Activated CD8-positive, alpha-beta T cell treated with anti-CD3 and anti-CD28 coated beads, Interleukin-2, amount 10 ng/mL, durations not matched to agents 7 days and 5 days (primary cell): ENCODE data around the gene SIRT5. TPM values are rescaled to one million over a fixed set of nuclear protein-coding genes. Genes with fewer than 3 reads are reported as not detected.

Experiments
- ATAC-seq: fragments of 150-1000 bp; cut with Tn5 transposase; one replicate; pipeline ENCODE4 v1.10.0; 2021; ENCODE audit warnings: moderate library complexity
- CTCF ChIA-PET: fragments of 350-600 bp; sonication (Branson Sonifier 250); formaldehyde crosslinking; loops from one replicate; lab custom pipeline; 2021; ENCODE audit warnings: antibody characterized with exemption; lab: Charles Lee
- POLR2A ChIA-PET: fragments of 350-600 bp; sonication (Branson Sonifier 250); formaldehyde crosslinking; loops from one replicate; lab custom pipeline; 2021; ENCODE audit warnings: antibody characterized with exemption; lab: Charles Lee
- DNase-seq: peaks from one replicate; pipeline ENCODE4 v3.0.0-alpha.2; 2020
- H3K27ac Mint-ChIP-seq: one replicate; pipeline ENCODE4 v1.8.0; 2021; ENCODE audit warnings: mild to moderate bottlenecking, mixed read lengths
- H3K27me3 Mint-ChIP-seq: one replicate; pipeline ENCODE4 v1.8.0; 2021; ENCODE audit warnings: low read depth, mixed read lengths
- H3K36me3 Mint-ChIP-seq: one replicate; pipeline ENCODE4 v1.8.0; 2021; ENCODE audit warnings: low read depth, mixed read lengths
- H3K4me1 Mint-ChIP-seq: one replicate; pipeline ENCODE4 v1.8.0; 2021; ENCODE audit warnings: low read depth, mixed read lengths
- H3K4me3 Mint-ChIP-seq: one replicate; pipeline ENCODE4 v1.8.0; 2021; ENCODE audit warnings: mild to moderate bottlenecking, mixed read lengths
- H3K9me3 Mint-ChIP-seq: one replicate; pipeline ENCODE4 v1.8.0; 2022; ENCODE audit warnings: mixed read lengths; ENCODE audit not compliant: insufficient read depth
- total RNA-seq, 2 experiments: library from RNA; stranded (reverse); gene quantifications; one replicate each; pipeline ENCODE4 v1.2.3, GENCODE V29; 2021

The SIRT5 gene
- total RNA-seq, 2 experiments from 2014 or later = 9.2 to 12.1 TPM

DNA sequence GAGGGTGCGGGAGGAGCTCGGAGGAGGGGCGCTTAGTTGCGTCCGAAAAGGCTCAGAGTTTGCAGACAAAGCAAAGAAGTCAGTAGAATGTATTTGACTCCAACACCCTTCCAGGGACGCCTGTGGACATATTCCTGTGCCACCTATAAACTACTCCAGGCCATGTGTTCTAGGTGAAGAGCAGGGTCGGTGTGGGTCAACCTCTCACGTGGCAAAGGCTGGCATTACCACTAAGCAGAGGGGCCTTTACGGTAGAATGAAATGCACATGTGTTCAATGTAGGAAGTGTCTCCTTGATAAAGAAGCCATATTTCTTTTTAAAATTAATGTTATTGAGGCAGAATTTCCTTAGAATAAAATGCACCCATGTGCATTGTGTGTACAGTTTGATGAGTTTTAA, 15.4 kb downstream of the SIRT5 start:
- ChIA-PET POLR2A (no interaction called here), CTCF (interaction anchor here (2.4 kb wide), 1 partner anchor 15 kb away, joined by 12 read pairs; the partner anchor contains the start of gene SIRT5)
- Mint-ChIP-seq H3K9me3 (no peaks in the 10 kb centered on the region), H3K4me1 (no peaks in the 10 kb centered on the region), H3K27me3 (no peaks in the 10 kb centered on the region), H3K4me3 (no peak overlapping the region), H3K27ac (no peak overlapping the region), H3K36me3 (peaks cover 14% of the 10 kb centered on the region)
- no peak for ATAC-seq
- DNase-seq = no peak

DNA sequence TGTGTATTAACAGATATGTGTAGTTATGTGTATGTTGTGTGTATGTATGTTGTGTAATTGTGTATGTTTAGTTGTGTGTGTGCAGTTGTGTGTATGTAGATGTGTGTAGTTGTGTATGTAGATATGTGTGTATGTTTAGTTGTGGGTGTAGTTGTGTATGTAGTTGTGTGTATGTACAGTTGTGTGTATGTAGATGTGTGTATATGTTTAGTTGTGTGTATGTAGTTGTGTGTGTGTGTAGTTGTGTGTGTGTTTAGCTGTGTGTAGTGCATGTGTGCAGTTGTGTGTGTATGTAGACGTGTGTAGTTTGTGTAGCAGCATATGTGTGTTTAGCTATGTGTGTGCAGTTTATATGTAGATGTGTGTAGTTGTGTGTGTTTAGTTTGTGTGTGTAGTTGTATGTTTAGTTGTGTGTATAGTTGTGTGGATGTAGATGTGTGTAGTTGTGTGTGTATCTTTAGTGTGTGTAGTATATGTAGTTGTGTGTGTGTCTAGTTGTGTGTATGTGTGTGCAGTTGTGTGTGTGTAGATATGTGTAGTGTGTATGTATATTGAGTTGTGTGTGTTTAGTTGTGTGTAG, 16.3 kb downstream of the SIRT5 start:
- ChIA-PET CTCF (interaction anchor here (0.8 kb wide), 1 partner anchor 15 kb away, joined by 4 read pairs; no protein-coding TSS in a partner anchor), POLR2A (no interaction called here)
- Mint-ChIP-seq H3K4me1 (no peaks in the 10 kb centered on the region), H3K4me3 (no peak overlapping the region), H3K9me3 (no peaks in the 10 kb centered on the region), H3K36me3 (peaks cover 10% of the 10 kb centered on the region), H3K27ac (no peak overlapping the region), H3K27me3 (no peaks in the 10 kb centered on the region)
- no peak for ATAC-seq
- DNase-seq = no peak

DNA sequence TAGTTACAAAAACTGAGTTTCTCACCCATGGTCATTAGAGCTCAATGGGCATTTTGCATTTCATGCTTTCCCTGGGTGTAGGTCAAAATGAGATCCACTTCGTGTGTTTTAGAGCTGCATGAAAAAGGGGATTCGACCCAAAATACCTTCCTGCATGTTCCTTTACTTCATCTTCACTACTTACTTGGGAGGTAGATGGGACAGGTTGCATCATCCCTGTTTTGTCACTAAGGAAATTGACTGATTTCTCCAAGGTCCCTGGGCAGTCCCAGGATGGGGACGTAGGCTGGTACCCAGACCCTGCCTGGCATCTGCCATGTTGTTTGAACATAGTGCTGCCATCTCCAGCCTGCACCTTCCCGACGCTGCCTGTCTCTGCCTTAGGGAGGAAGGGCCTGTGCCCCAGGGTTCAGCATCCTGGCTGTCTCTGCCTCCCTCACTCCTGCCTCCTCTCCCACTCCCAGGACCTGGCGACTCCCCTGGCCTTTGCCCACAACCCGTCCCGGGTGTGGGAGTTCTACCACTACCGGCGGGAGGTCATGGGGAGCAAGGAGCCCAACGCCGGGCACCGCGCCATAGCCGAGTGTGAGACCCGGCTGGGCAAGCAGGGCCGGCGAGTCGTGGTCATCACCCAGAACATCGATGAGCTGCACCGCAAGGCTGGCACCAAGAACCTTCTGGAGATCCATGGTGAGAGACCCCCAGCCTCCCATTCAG, 17.0 kb downstream of the SIRT5 start:
- no peak overlapping the region for H3K27ac Mint-ChIP-seq
- H3K4me3 Mint-ChIP-seq = no peak overlapping the region
- POLR2A ChIA-PET = no interaction called here
- DNase-seq (no peak), ATAC-seq (no peak)
- peaks cover 7% of the 10 kb centered on the region for H3K36me3 Mint-ChIP-seq
- no peaks in the 10 kb centered on the region for H3K4me1 Mint-ChIP-seq
- CTCF ChIA-PET = interaction anchor here (0.8 kb wide), 1 partner anchor 16 kb away, joined by 4 read pairs; no protein-coding TSS in a partner anchor
- no peaks in the 10 kb centered on the region for H3K9me3 Mint-ChIP-seq
- no peaks in the 10 kb centered on the region for H3K27me3 Mint-ChIP-seq

DNA sequence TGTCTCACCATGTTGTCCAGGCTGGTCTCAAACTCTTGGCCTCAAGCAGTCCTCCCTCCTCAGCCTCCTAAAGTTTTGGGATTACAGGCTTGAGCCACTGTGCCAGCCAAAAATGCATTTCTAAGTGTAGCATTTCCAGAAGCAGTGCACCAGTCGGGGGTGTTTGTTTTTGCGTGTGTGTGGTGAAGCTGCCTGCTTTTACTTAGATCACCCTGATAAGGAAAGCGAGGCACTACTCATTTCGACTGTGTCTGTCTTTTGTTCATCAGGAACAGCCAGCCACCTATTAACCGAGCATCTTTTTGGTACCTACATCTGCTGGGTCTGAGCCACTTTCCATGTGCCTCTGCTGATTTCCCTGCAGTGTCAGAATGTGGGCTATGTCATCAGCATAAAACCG, 18.7 kb downstream of the SIRT5 start:
- Mint-ChIP-seq H3K27ac (no peak overlapping the region), H3K9me3 (no peaks in the 10 kb centered on the region), H3K36me3 (peaks cover 14% of the 10 kb centered on the region), H3K27me3 (no peaks in the 10 kb centered on the region), H3K4me3 (no peak overlapping the region), H3K4me1 (no peaks in the 10 kb centered on the region)
- DNase-seq (no peak), ATAC-seq (no peak)
- ChIA-PET CTCF (interaction anchor here (1.2 to 2.1 kb wide), 2 partner anchors 18 to 23 kb away, joined by 5 to 11 read pairs; partner anchors contain the start of gene SIRT5), POLR2A (interaction anchor here (1.0 kb wide), 1 partner anchor 18 kb away, joined by 3 read pairs; no protein-coding TSS in a partner anchor)

DNA sequence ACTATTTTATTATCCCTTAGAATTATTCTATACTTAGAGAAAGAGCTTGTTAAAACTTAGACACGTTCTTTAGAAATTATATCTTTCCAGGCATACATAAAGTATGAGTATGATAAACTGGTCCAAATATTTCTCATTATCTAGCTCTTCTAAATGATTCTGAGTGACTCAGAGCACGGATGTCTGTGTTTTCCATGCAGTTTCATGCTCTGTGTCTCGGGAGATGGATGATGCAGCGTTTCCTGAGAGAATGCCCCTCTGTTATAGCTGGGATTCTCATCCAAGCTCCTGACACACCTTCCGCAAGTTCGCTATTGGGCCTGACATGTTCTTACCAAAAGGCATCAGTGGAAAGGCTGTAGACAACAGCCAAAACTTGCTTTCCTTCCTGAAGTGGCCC, 19.3 kb downstream of the SIRT5 start:
- ChIA-PET CTCF (interaction anchor here (1.2 to 2.1 kb wide), 2 partner anchors 18 to 22 kb away, joined by 5 to 11 read pairs; partner anchors contain the start of gene SIRT5), POLR2A (no interaction called here)
- Mint-ChIP-seq H3K4me1 (no peaks in the 10 kb centered on the region), H3K4me3 (no peak overlapping the region), H3K27ac (peak overlapping the region; percentile 19), H3K27me3 (no peaks in the 10 kb centered on the region), H3K36me3 (peaks cover 15% of the 10 kb centered on the region), H3K9me3 (no peaks in the 10 kb centered on the region)
- no peak for DNase-seq
- ATAC-seq = no peak

DNA sequence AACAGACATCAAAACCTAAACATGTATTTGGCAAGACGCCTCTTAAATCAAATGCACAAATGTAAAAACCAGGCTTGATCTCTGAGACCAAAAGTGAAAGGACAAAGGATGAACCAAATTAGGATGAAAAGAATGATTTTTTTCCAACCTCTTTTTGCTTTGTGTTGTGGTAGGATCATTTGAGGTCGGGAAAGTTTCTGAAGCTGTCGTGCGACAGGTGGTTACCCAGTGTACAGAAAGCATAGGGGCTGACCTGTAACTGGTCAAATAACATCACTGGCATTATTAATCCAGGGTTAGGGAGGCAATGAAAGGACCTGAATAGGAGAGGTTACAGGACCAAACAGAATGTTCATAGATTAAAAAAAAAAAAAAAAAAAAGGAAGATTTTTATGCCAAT, 22.7 kb downstream of the SIRT5 start:
- peaks cover 22% of the 10 kb centered on the region for H3K36me3 Mint-ChIP-seq

DNA sequence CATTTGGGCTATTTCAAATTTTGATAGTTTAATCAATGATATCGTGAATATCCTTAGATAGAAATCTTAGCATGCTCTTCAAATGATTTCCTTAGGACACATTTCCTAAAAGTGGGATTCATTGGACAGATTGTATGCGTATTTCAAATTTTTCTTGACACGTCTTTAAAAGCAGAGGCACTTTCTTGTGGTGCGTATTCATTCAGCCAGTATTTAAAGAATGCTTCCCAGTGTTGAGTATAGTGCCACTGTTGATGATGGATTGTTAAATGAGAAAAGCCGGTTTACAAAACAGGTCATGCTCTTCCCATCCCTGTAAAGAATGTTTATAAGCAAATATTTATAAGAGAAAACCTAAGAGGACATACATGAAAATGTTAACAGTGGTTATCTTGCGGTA, 25.6 kb downstream of the SIRT5 start:
- H3K4me3 Mint-ChIP-seq = no peak overlapping the region
- no peaks in the 10 kb centered on the region for H3K27me3 Mint-ChIP-seq
- no peak for ATAC-seq
- DNase-seq = no peak
- peaks cover 32% of the 10 kb centered on the region for H3K36me3 Mint-ChIP-seq
- H3K9me3 Mint-ChIP-seq = no peaks in the 10 kb centered on the region
- ChIA-PET CTCF (no interaction called here), POLR2A (no interaction called here)
- peaks cover 4% of the 10 kb centered on the region for H3K4me1 Mint-ChIP-seq
- H3K27ac Mint-ChIP-seq = no peak overlapping the region

More for the DNA sequence above, 22.7 kb downstream of the SIRT5 start:
- Mint-ChIP-seq H3K27me3 (no peaks in the 10 kb centered on the region), H3K4me1 (no peaks in the 10 kb centered on the region), H3K9me3 (no peaks in the 10 kb centered on the region), H3K4me3 (no peak overlapping the region), H3K27ac (no peak overlapping the region)
- ChIA-PET POLR2A (no interaction called here), CTCF (no interaction called here)
- no peak for DNase-seq
- ATAC-seq = no peak

DNA sequence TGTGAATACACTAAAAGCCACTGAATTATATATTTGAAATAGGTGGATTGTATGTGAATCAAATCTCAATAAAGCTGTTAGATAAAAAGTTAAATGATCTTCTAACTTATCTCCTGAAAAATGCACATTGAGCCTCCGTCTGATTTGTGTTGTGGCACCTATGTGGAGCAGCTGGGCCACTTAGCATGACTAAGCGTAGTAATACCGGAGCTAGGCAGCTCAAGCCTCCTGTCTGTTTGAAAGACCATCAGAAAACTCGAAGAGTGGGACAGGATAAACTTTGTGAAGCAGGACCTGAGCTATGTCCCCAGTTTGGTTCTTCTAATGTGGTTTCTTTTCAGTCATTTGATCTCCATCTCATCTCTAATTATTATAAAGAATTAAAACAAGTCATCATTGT, 29.7 kb downstream of the SIRT5 start:
- CTCF ChIA-PET = interaction anchor here (1.1 to 1.7 kb wide), 6 partner anchors 10 to 463 kb away, joined by 3 to 10 read pairs (median 4); partner anchors contain the start of genes NOL7 and SIRT5
- peaks cover 4% of the 10 kb centered on the region for H3K4me1 Mint-ChIP-seq
- H3K4me3 Mint-ChIP-seq = no peak overlapping the region
- DNase-seq (no peak), ATAC-seq (no peak)
- peaks cover 21% of the 10 kb centered on the region for H3K36me3 Mint-ChIP-seq
- H3K9me3 Mint-ChIP-seq = no peaks in the 10 kb centered on the region
- POLR2A ChIA-PET = interaction anchor here (2.9 kb wide), 1 partner anchor 10 kb away, joined by 16 read pairs; the partner anchor contains the start of gene NOL7
- H3K27ac Mint-ChIP-seq = no peak overlapping the region
- H3K27me3 Mint-ChIP-seq = no peaks in the 10 kb centered on the region

DNA sequence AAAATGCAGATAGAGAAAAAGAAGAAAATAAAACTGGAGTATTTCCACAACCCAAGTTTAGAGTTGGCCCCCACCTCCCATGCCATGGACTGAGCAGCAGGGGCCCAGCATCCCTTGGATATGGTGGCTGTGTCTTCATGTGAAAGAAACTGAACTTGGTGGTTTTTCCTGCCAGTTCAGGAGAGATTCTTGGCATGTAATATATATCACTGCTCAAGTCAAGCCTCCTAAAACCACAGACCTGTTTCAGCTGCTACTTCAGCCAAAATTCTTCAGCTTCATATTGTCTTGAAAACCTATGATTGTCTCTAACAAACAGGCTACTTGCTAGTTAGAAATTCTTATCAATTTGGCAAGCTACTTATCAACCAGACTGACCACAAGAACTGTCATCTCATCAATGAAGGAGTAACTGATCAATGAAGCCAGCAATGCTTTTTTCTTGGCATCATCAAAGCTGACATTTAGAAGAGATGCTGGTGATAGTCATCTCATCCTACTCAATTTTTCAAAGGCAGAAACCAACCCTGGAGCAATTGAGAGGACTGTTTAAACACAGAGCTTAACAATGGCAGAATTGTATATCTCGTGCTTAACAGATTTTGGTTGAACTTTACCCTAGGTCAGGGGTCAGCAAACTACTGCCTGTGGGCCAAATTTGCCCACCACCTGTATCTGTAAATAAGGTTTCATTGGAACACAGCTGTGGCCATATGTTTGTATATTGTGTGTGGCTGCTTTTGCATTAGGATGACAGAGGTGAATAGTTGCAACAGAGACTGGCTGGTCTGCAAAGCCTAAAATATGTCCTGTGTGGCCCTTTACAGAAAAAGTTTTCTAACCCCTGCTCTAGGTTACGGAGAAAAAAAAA, 30.4 kb downstream of the SIRT5 start:
- no peak overlapping the region for H3K4me3 Mint-ChIP-seq
- CTCF ChIA-PET = interaction anchor here (1.1 to 1.7 kb wide), 6 partner anchors 9 to 462 kb away, joined by 3 to 10 read pairs (median 4); partner anchors contain the start of genes NOL7 and SIRT5
- no peaks in the 10 kb centered on the region for H3K27me3 Mint-ChIP-seq
- DNase-seq = no peak
- POLR2A ChIA-PET = interaction anchor here (0.6 to 2.9 kb wide), 2 partner anchors 10 to 147 kb away, joined by 3 to 16 read pairs; partner anchors contain the start of gene NOL7
- H3K9me3 Mint-ChIP-seq = no peaks in the 10 kb centered on the region
- peaks cover 4% of the 10 kb centered on the region for H3K4me1 Mint-ChIP-seq
- no peak for ATAC-seq
- H3K36me3 Mint-ChIP-seq = peaks cover 21% of the 10 kb centered on the region
- no peak overlapping the region for H3K27ac Mint-ChIP-seq

DNA sequence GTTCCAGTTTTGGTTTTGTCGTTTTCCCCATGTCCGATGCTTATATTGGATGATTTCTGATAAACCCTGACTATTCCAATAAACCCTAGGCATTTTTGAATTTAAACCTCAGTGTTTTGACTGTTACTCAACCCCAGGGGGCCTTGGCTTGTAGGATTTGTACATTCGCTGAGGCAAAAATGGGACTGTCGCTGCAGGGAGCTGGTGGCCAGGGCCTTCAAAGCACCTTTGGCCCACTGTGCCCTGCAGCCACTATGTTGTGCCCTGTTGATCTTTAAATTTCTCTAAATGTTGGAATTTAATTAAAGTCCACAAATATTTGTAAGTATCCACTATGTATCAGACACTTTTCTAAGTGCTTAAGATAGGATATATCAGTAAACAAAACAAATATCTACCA, 31.2 kb downstream of the SIRT5 start:
- POLR2A ChIA-PET = interaction anchor here (0.6 to 2.9 kb wide), 2 partner anchors 9 to 148 kb away, joined by 3 to 16 read pairs; partner anchors contain the start of gene NOL7
- no peak overlapping the region for H3K4me3 Mint-ChIP-seq
- peaks cover 4% of the 10 kb centered on the region for H3K4me1 Mint-ChIP-seq
- H3K27ac Mint-ChIP-seq = no peak overlapping the region
- no peak for ATAC-seq
- CTCF ChIA-PET = interaction anchor here (1.4 kb wide), 1 partner anchor 19 kb away, joined by 5 read pairs; no protein-coding TSS in a partner anchor
- no peaks in the 10 kb centered on the region for H3K27me3 Mint-ChIP-seq
- peaks cover 18% of the 10 kb centered on the region for H3K36me3 Mint-ChIP-seq
- no peaks in the 10 kb centered on the region for H3K9me3 Mint-ChIP-seq
- no peak for DNase-seq

DNA sequence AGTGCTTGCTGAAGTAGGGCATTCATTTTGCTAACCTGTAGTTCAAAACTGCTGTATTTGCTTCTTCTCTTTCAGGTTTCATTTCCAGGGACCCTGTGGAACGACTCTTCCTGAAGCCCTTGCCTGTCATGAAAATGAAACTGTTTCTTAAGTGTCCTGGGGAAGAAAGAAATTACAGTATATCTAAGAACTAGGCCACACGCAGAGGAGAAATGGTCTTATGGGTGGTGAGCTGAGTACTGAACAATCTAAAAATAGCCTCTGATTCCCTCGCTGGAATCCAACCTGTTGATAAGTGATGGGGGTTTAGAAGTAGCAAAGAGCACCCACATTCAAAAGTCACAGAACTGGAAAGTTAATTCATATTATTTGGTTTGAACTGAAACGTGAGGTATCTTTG, 37.3 kb downstream of the SIRT5 start:
- H3K27me3 Mint-ChIP-seq = no peaks in the 10 kb centered on the region
- DNase-seq (no peak), ATAC-seq (no peak)
- H3K4me3 Mint-ChIP-seq = peak overlapping the region; percentile 34
- H3K4me1 Mint-ChIP-seq = peaks cover 36% of the 10 kb centered on the region
- POLR2A ChIA-PET = interaction anchor here (1.7 kb wide), 1 partner anchor 37 kb away, joined by 4 read pairs; the partner anchor contains the start of gene SIRT5
- H3K9me3 Mint-ChIP-seq = no peaks in the 10 kb centered on the region
- H3K27ac Mint-ChIP-seq = peak overlapping the region; percentile 63
- H3K36me3 Mint-ChIP-seq = peaks cover 16% of the 10 kb centered on the region
- CTCF ChIA-PET = interaction anchor here (9.1 kb wide), 1 partner anchor 38 kb away, joined by 81 read pairs; the partner anchor contains the start of gene SIRT5
